ENCODE measurements around the gene DCXR. TPM values are rescaled to one million over a fixed set of nuclear protein-coding genes. Genes with fewer than 3 reads are reported as not detected.

Gene DCXR
- total and polyA plus RNA-seq, 2 donors (not counting 3 experiments of a cell fraction or from before 2014, with no cell fraction given): 93.0 to 178 TPM

- Histone ChIP-seq H3K9me3 (replicated peaks; ENCODE audit: control insufficient read depth, insufficient read depth, low read length) (no peaks in the 10 kb centered on the region), H3K36me3 (ENCODE audit: control insufficient read depth in 2 of 2, extremely low read depth in 1 of 2, insufficient read depth in 2 of 2, low read length in 2 of 2) (peaks cover 12 to 20% of the 10 kb centered on the region in 2 experiments), H3K27ac (ENCODE audit: insufficient read depth, low read depth, low read length) (no peak overlapping the region), H3K9ac (replicated peaks; ENCODE audit: extremely low read depth, insufficient read depth, low read length) (no peak overlapping the region), H3K27me3 (ENCODE audit: control insufficient read depth in 2 of 2, insufficient read depth in 2 of 2, low read length in 2 of 2) (no peaks in the 10 kb centered on the region), H2AFZ (ENCODE audit: low read depth, low read length) (no peak overlapping the region), H3K4me3 (replicated peaks in 1 of 3; ENCODE audit: insufficient read depth in 1 of 3, low read depth in 1 of 3, low read length in 3 of 3) (no peak overlapping the region), H3K9me1 (replicated peaks; ENCODE audit: control insufficient read depth, extremely low read depth, insufficient read depth, low read length) (no peaks in the 10 kb centered on the region), H3K4me2 (ENCODE audit: insufficient read depth, low read length) (no peak overlapping the region), H4K20me1 (replicated peaks; ENCODE audit: control insufficient read depth, extremely low read depth, insufficient read depth, low read length) (no peaks in the 10 kb centered on the region), H3K79me2 (ENCODE audit: control insufficient read depth, insufficient read depth, low read length) (no peaks in the 10 kb centered on the region), H3K4me1 (ENCODE audit: control insufficient read depth, extremely low read depth, insufficient read depth, low read length) (no peaks in the 10 kb centered on the region)
- intact Hi-C loops (cut with micrococcal nuclease) (no loop called here), dilution Hi-C loops (cut with MboI; ENCODE audit: extremely low pct_ligation_motif_present, low sequenced_read_pairs) (no loop called here)
- TF ChIP-seq MYC (IDR thresholded peaks at IDR 0.05; ENCODE audit: low read depth, low read length): no peak
- TF ChIP-seq POLR2A (IDR thresholded peaks at IDR 0.05; ENCODE audit: low read depth, low read length): no peak
- no peak for TF ChIP-seq CTCF (IDR thresholded peaks at IDR 0.05; ENCODE audit: extremely low read depth in 1 of 2, insufficient read depth in 1 of 2, low read depth in 1 of 2, low read length in 2 of 2)
- TF ChIP-seq MAX (IDR thresholded peaks at IDR 0.05; ENCODE audit: insufficient read depth, insufficient read length): no peak
- no peak for TF ChIP-seq POLR2AphosphoS5 (IDR thresholded peaks at IDR 0.05; ENCODE audit: insufficient read depth, low read depth, low read length)
- CTCF ChIA-PET: interaction anchor here (0.7 to 1.7 kb wide), 2 partner anchors 46 kb away, joined by 3 to 4 read pairs; no protein-coding TSS in a partner anchor
- POLR2A ChIA-PET: no interaction called here
- BruUV-seq (replicated peaks): no TSS peak
- DNase-seq (ENCODE audit: low read depth, low spot score): no peak
- no peak for FAIRE-seq
Observed at GRCh38 chr17:82076018-82076784, 38.7 kb upstream of the DCXR start.

All from endothelial cell of umbilical vein (primary cell).